Measurements from ENCODE around the gene FCN3. TPM values are rescaled to one million over a fixed set of nuclear protein-coding genes. Genes with fewer than 3 reads are reported as not detected.

The FCN3 gene
- total and polyA plus RNA-seq, 9 of the 15 experiments (the other 6 are each of a cell fraction or from before 2014, with no cell fraction given) = 0.49 TPM; not detected in 8

- no peak for TF ChIP-seq SRSF9 (IDR thresholded peaks at IDR 0.05; ENCODE audit: borderline replicate concordance, low read depth, low read length)
- no peak for TF ChIP-seq SLC30A9 (CRISPR knock-in tag; IDR thresholded peaks at IDR 0.05)
- no peak for TF ChIP-seq ZFP1 (CRISPR knock-in tag; IDR thresholded peaks at IDR 0.05)
- no peak; the same call in 1 of the 2 replicates for TF ChIP-seq ZNF165 (CRISPR knock-in tag; IDR thresholded peaks at IDR 0.05; ENCODE audit: borderline replicate concordance)
- no peak for TF ChIP-seq MCM5 (IDR thresholded peaks at IDR 0.05; ENCODE audit: low read depth)
- no peak for TF ChIP-seq CREBBP (IDR thresholded peaks at IDR 0.05; ENCODE audit: low read depth, low read length)
- TF ChIP-seq SREBF2 (CRISPR knock-in tag; IDR thresholded peaks at IDR 0.05) = no peak
- TF ChIP-seq FOXA1 (IDR thresholded peaks at IDR 0.05; ENCODE audit: borderline replicate concordance) = no peak
- peak; percentile 94 for TF ChIP-seq ZFX (CRISPR knock-in tag; IDR thresholded peaks at IDR 0.05)
- no peak for TF ChIP-seq ZNF347 (CRISPR knock-in tag; IDR thresholded peaks at IDR 0.05; ENCODE audit: low read depth)
- TF ChIP-seq SMAD3 (CRISPR knock-in tag; conservative IDR thresholded peaks at IDR 0.05) = peak; percentile 72; the same call in 1 of the 2 replicates
- no peak for TF ChIP-seq STAT5A (IDR thresholded peaks at IDR 0.05; ENCODE audit: borderline replicate concordance, low read length)
- no peak; the same call in 1 of the 2 replicates for TF ChIP-seq TCFL5 (CRISPR knock-in tag; conservative IDR thresholded peaks at IDR 0.05)
- no peak for TF ChIP-seq SMARCA5 (IDR thresholded peaks at IDR 0.05)
- peak; percentile 81; the same call in 1 of the 2 replicates for TF ChIP-seq NR1H2 (CRISPR knock-in tag; IDR thresholded peaks at IDR 0.05)
- no peak for TF ChIP-seq HLTF (IDR thresholded peaks at IDR 0.05)
- TF ChIP-seq ZNF586 (CRISPR knock-in tag; conservative IDR thresholded peaks at IDR 0.05) = no peak
- no peak for TF ChIP-seq STAT5B (CRISPR knock-in tag; IDR thresholded peaks at IDR 0.05)
- TF ChIP-seq ZBTB34 (CRISPR knock-in tag; IDR thresholded peaks at IDR 0.05) = no peak
- TF ChIP-seq XRCC3 (IDR thresholded peaks at IDR 0.05) = no peak
- TF ChIP-seq HSF4 (CRISPR knock-in tag; IDR thresholded peaks at IDR 0.05; ENCODE audit: borderline replicate concordance) = no peak
- TF ChIP-seq RHOXF2B (CRISPR knock-in tag; conservative IDR thresholded peaks at IDR 0.05) = no peak
- peak; percentile 93 for TF ChIP-seq NFRKB (IDR thresholded peaks at IDR 0.05; ENCODE audit: low read depth)
- TF ChIP-seq POLR2AphosphoS5 (IDR thresholded peaks at IDR 0.05; ENCODE audit: control insufficient read depth, insufficient read depth, low read depth, low read length) = peak; percentile 77
- TF ChIP-seq OTX1 (CRISPR knock-in tag; IDR thresholded peaks at IDR 0.05) = peak; percentile 15; the same call in 1 of the 2 replicates
- TF ChIP-seq ZNF785 (CRISPR knock-in tag; IDR thresholded peaks at IDR 0.05) = no peak
- no peak; the same call in 1 of the 2 replicates for TF ChIP-seq ZNF41 (CRISPR knock-in tag; conservative IDR thresholded peaks at IDR 0.05)
- peak; percentile 99 for TF ChIP-seq CEBPG (CRISPR knock-in tag; IDR thresholded peaks at IDR 0.05)
- TF ChIP-seq CEBPG (tag; conservative IDR thresholded peaks at IDR 0.05 in 1 of 2, IDR thresholded peaks at IDR 0.05 in 1 of 2) = peak; percentile 94 to 99
Observed at GRCh38 chr1:27321813-27322568, 52.6 kb downstream of the FCN3 start, which contains the start of gene TMEM222 (continued).
